PC-3 (cell line): ENCODE measurements around the gene TTF1.

Experiments used
- EZH2 ChIP-seq: fragments of 300-600 bp; sonication (generic); IDR thresholded peaks from one replicate; pipeline ENCODE4 v1.6.1; 2017; ENCODE audit warnings: antibody characterized with exemption, mild to moderate bottlenecking, low read length; ENCODE audit not compliant: unreplicated experiment
- TF ChIP-seq, protein P1 (sequence below): fragments of 300-600 bp; sonication (generic); conservative IDR thresholded peaks from 2 replicates; pipeline ENCODE4 v1.5.1; 2017; ENCODE audit warnings: antibody characterized with exemption, low read depth, mild to moderate bottlenecking, low read length

GRCh38 chr9:132407196-132407595 is 556 bp upstream of the TTF1 start:
- TF ChIP-seq, protein P1, sequence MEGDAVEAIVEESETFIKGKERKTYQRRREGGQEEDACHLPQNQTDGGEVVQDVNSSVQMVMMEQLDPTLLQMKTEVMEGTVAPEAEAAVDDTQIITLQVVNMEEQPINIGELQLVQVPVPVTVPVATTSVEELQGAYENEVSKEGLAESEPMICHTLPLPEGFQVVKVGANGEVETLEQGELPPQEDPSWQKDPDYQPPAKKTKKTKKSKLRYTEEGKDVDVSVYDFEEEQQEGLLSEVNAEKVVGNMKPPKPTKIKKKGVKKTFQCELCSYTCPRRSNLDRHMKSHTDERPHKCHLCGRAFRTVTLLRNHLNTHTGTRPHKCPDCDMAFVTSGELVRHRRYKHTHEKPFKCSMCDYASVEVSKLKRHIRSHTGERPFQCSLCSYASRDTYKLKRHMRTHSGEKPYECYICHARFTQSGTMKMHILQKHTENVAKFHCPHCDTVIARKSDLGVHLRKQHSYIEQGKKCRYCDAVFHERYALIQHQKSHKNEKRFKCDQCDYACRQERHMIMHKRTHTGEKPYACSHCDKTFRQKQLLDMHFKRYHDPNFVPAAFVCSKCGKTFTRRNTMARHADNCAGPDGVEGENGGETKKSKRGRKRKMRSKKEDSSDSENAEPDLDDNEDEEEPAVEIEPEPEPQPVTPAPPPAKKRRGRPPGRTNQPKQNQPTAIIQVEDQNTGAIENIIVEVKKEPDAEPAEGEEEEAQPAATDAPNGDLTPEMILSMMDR, result no peak
- TF ChIP-seq EZH2, result no peak
